ENCODE results near the gene HOXA3.

HOXA3 gene

GRCh38 chr7:27096768-27097514, 55.4 kb downstream of the HOXA3 start:
- H3K79me1 ChIP-seq (ENCODE audit: low read length): no peaks in the 10 kb centered on the region
- H2AFZ ChIP-seq (ENCODE audit: insufficient read depth, low read length, poor library complexity): peak overlapping the region; percentile 12
- WGBS (ENCODE audit: extremely low coverage, insufficient coverage, insufficient read length): no CpG with 5 or more reads among the region's 41 CpGs
- H4K12ac ChIP-seq (ENCODE audit: low read depth, low read length): no peak overlapping the region
- H3K4me2 ChIP-seq (ENCODE audit: low read length): peak overlapping the region; percentile 80
- no peak overlapping the region for H2AK5ac ChIP-seq (ENCODE audit: low read length)
- peaks cover 82% of the 10 kb centered on the region for H3K27me3 ChIP-seq (ENCODE audit: insufficient read depth, low read length)
- H3K23ac ChIP-seq (ENCODE audit: low read length): no peak overlapping the region
- no peaks in the 10 kb centered on the region for H3K36me3 ChIP-seq (ENCODE audit: control insufficient read depth in 1 of 2, insufficient read depth in 2 of 2, low read length in 2 of 2)
- peak in 1 of 2 donors; percentile 15 for DNase-seq
- H3K4me1 ChIP-seq (ENCODE audit: control insufficient read depth in 1 of 2, insufficient read depth in 2 of 2, low read length in 2 of 2): peaks cover 11% of the 10 kb centered on the region in 2 experiments
- no peaks in the 10 kb centered on the region for H3K79me2 ChIP-seq (ENCODE audit: control insufficient read depth, insufficient read depth, low read length, poor library complexity)
- H4K8ac ChIP-seq (ENCODE audit: low read depth, low read length): no peak overlapping the region
- H3K27ac ChIP-seq (ENCODE audit: low read depth, low read length): no peak overlapping the region
- peak overlapping the region; percentile 65 for H3K4me3 ChIP-seq (ENCODE audit: low read depth, low read length)
- no peak overlapping the region for H3K14ac ChIP-seq (ENCODE audit: low read length)
- H4K91ac ChIP-seq (ENCODE audit: low read depth, low read length): no peak overlapping the region
- H2BK5ac ChIP-seq (ENCODE audit: low read depth, low read length, poor library complexity): no peak overlapping the region
- H2BK12ac ChIP-seq (ENCODE audit: low read length): no peak overlapping the region
- no peak overlapping the region for H2BK120ac ChIP-seq (ENCODE audit: insufficient read depth, low read length, poor library complexity)
- no peak overlapping the region for H3K18ac ChIP-seq (ENCODE audit: low read length)
- H3K9ac ChIP-seq (ENCODE audit: low read length): no peak overlapping the region
- H3K9me3 ChIP-seq (ENCODE audit: insufficient read depth, low read depth, low read length): peaks cover 14% of the 10 kb centered on the region
- no peak overlapping the region for H3K4ac ChIP-seq (ENCODE audit: low read depth, low read length)

DNA sequence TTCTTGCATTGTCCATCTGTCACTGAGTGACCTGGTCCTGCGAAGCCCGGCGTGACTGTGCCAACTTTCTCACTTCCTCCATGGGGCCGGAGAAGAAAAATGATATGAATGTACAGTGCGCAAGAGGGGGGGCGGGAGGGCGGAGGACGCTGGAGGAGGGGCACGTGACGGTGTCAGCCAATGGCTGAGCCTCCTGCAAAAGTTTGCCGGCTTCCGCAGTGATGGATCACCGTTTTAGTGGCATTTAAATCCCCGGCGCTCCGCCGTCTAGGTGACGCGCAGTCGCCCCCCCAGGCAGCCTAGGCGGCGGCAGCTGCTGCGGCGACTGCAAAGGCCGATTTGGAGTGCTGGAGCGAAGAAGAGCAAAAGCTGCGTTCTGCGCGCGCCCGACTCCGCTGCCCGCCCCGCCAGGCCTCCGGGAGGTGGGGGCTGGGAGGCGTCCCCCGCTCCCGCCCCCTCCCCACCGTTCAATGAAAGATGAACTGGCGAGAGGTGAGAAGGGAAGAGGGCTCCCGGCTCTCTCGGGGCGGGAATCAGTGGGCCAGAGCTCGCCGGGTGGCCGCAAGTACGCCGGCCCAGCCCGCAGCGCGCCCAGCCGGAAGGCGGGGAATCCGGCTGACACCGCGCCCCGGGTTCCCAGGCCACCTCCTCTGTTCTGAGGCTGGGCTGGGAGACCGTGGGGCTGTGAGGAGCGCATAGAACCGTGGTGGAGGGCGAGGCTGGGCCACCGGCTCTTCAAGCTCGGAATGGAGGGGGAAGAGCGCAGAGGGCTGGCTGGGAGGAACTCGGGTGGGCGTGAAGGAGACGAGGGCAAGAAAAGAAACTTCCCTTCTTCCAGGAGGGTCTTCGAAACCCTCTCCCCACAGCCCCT, 56.3 kb downstream of the HOXA3 start, which contains the start of gene HOXA1:
HOXA1 (minus strand) TSS at position 104 of the 871 bp plus-strand sequence; CDS start at position 16, 88 bp downstream.
- Histone ChIP-seq H3K4me1 (ENCODE audit: control insufficient read depth in 1 of 2, insufficient read depth in 2 of 2, low read length in 2 of 2) (peaks cover 11% of the 10 kb centered on the region in 2 experiments), H4K12ac (ENCODE audit: low read depth, low read length) (no peak within 1 kb of the TSS), H2BK120ac (ENCODE audit: insufficient read depth, low read length, poor library complexity) (no peak within 1 kb of the TSS), H3K18ac (ENCODE audit: low read length) (no peak within 1 kb of the TSS), H2BK12ac (ENCODE audit: low read length) (no peak within 1 kb of the TSS), H3K4ac (ENCODE audit: low read depth, low read length) (no peak within 1 kb of the TSS), H3K23ac (ENCODE audit: low read length) (no peak within 1 kb of the TSS), H3K14ac (ENCODE audit: low read length) (no peak within 1 kb of the TSS), H3K27me3 (ENCODE audit: insufficient read depth, low read length) (peaks cover 79% of the 10 kb centered on the region), H3K27ac (ENCODE audit: low read depth, low read length) (no peak within 1 kb of the TSS), H4K91ac (ENCODE audit: low read depth, low read length) (no peak within 1 kb of the TSS), H3K79me1 (ENCODE audit: low read length) (no peaks in the 10 kb centered on the region), H3K4me3 (ENCODE audit: low read depth, low read length) (peak within 1 kb of the TSS; percentile 65), H2AFZ (ENCODE audit: insufficient read depth, low read length, poor library complexity) (peak within 1 kb of the TSS; percentile 12), H3K9ac (ENCODE audit: low read length) (peak within 1 kb of the TSS; percentile 9), H3K79me2 (ENCODE audit: control insufficient read depth, insufficient read depth, low read length, poor library complexity) (no peaks in the 10 kb centered on the region), H3K4me2 (ENCODE audit: low read length) (peak within 1 kb of the TSS; percentile 80), H2BK5ac (ENCODE audit: low read depth, low read length, poor library complexity) (no peak within 1 kb of the TSS), H4K8ac (ENCODE audit: low read depth, low read length) (no peak within 1 kb of the TSS), H2AK5ac (ENCODE audit: low read length) (no peak within 1 kb of the TSS), H3K9me3 (ENCODE audit: insufficient read depth, low read depth, low read length) (peaks cover 13% of the 10 kb centered on the region), H3K36me3 (ENCODE audit: control insufficient read depth in 1 of 2, insufficient read depth in 2 of 2, low read length in 2 of 2) (no peaks in the 10 kb centered on the region)
- DNase-seq: peak; percentile 88 to 91
- WGBS (ENCODE audit: extremely low coverage, insufficient coverage, insufficient read length): no CpG with 5 or more reads among the region's 68 CpGs

- no peak overlapping the region for H3K18ac ChIP-seq (ENCODE audit: low read length)
- no peak for DNase-seq
Observed at GRCh38 chr7:27095050-27095896, 57.1 kb downstream of the HOXA3 start.

More at GRCh38 chr7:27095050-27095896, 57.1 kb downstream of the HOXA3 start:
- no peaks in the 10 kb centered on the region for H3K36me3 ChIP-seq (ENCODE audit: control insufficient read depth in 1 of 2, insufficient read depth in 2 of 2, low read length in 2 of 2)
- H2BK12ac ChIP-seq (ENCODE audit: low read length): no peak overlapping the region
- no peaks in the 10 kb centered on the region for H3K79me1 ChIP-seq (ENCODE audit: low read length)
- H3K9ac ChIP-seq (ENCODE audit: low read length): no peak overlapping the region
- H3K23ac ChIP-seq (ENCODE audit: low read length): no peak overlapping the region
- H3K79me2 ChIP-seq (ENCODE audit: control insufficient read depth, insufficient read depth, low read length, poor library complexity): no peaks in the 10 kb centered on the region
- H3K9me3 ChIP-seq (ENCODE audit: insufficient read depth, low read depth, low read length): peaks cover 13% of the 10 kb centered on the region
- H3K4me1 ChIP-seq (ENCODE audit: control insufficient read depth in 1 of 2, insufficient read depth in 2 of 2, low read length in 2 of 2): peaks cover 11% of the 10 kb centered on the region in 2 experiments
- H3K4me3 ChIP-seq (ENCODE audit: low read depth, low read length): peak overlapping the region; percentile 8
- H3K14ac ChIP-seq (ENCODE audit: low read length): no peak overlapping the region
- peak overlapping the region; percentile 72 for H3K4me2 ChIP-seq (ENCODE audit: low read length)
- H3K27ac ChIP-seq (ENCODE audit: low read depth, low read length): no peak overlapping the region
- peaks cover 78% of the 10 kb centered on the region for H3K27me3 ChIP-seq (ENCODE audit: insufficient read depth, low read length)
- no CpG with 5 or more reads among the region's 33 CpGs for WGBS (ENCODE audit: extremely low coverage, insufficient coverage, insufficient read length)
- H2AK5ac ChIP-seq (ENCODE audit: low read length): no peak overlapping the region
- H4K8ac ChIP-seq (ENCODE audit: low read depth, low read length): no peak overlapping the region
- H2AFZ ChIP-seq (ENCODE audit: insufficient read depth, low read length, poor library complexity): no peak overlapping the region
- no peak overlapping the region for H4K91ac ChIP-seq (ENCODE audit: low read depth, low read length)
- H2BK5ac ChIP-seq (ENCODE audit: low read depth, low read length, poor library complexity): no peak overlapping the region
- no peak overlapping the region for H3K4ac ChIP-seq (ENCODE audit: low read depth, low read length)
- no peak overlapping the region for H4K12ac ChIP-seq (ENCODE audit: low read depth, low read length)
- H2BK120ac ChIP-seq (ENCODE audit: insufficient read depth, low read length, poor library complexity): no peak overlapping the region
